GM18861 (cell line): ENCODE results near the gene NBDY.
"Not testable (repeated sequence)": the region's sequence is repeated elsewhere in the genome, so short reads cannot be mapped to it uniquely, and the experiment has no call there.

ENCODE experiments used
- ATAC-seq: cut with Tn5 transposase; IDR thresholded peaks from one replicate; pipeline ENCODE4 v1.9.1; 2021; ENCODE audit not compliant: unreplicated experiment

Gene NBDY

GRCh38 chrX:56729152-56729850 is at the start of gene NBDY:
TSS of gene NBDY (plus strand) at chrX:56729243. CDS start at chrX:56729354, 111 bp downstream.
- no peak for ATAC-seq

- ATAC-seq = not testable (repeated sequence)
Observed at GRCh38 chrX:56704530-56704929, 24.5 kb upstream of the NBDY start.

- ATAC-seq = no peak
Observed at GRCh38 chrX:56726605-56727004, 2.4 kb upstream of the NBDY start.

- ATAC-seq = no peak
Observed at GRCh38 chrX:56727531-56727930, 1.5 kb upstream of the NBDY start.

GRCh38 chrX:56728321-56728720 is 722 bp upstream of the NBDY start:
- no peak for ATAC-seq

- ATAC-seq = no peak
Observed at GRCh38 chrX:56728752-56729151, 291 bp upstream of the NBDY start.

GRCh38 chrX:56733459-56734046 is 4.5 kb downstream of the NBDY start:
- peak; percentile 54 for ATAC-seq

GRCh38 chrX:56736219-56736618 is 7.2 kb downstream of the NBDY start:
- no peak for ATAC-seq

GRCh38 chrX:56738670-56739069 is 9.6 kb downstream of the NBDY start:
- no peak for ATAC-seq

- ATAC-seq = no peak
Observed at GRCh38 chrX:56744996-56745395, 16.0 kb downstream of the NBDY start.

GRCh38 chrX:56746996-56747395 is 18.0 kb downstream of the NBDY start:
- ATAC-seq = no peak

GRCh38 chrX:56751071-56751470 is 22.0 kb downstream of the NBDY start:
- ATAC-seq = no peak

- peak; percentile 47 for ATAC-seq
Observed at GRCh38 chrX:56757327-56757726, 28.3 kb downstream of the NBDY start.

GRCh38 chrX:56758456-56758855 is 29.4 kb downstream of the NBDY start:
- no peak for ATAC-seq

GRCh38 chrX:56759736-56760409 is 30.8 kb downstream of the NBDY start:
- ATAC-seq = no peak

GRCh38 chrX:56760410-56761124 is 31.5 kb downstream of the NBDY start:
- not testable (repeated sequence) for ATAC-seq

- no peak for ATAC-seq
Observed at GRCh38 chrX:56761167-56761566, 32.1 kb downstream of the NBDY start.

- ATAC-seq = peak; percentile 29
Observed at GRCh38 chrX:56762220-56762619, 33.2 kb downstream of the NBDY start.

- ATAC-seq = no peak
Observed at GRCh38 chrX:56762707-56763555, 33.9 kb downstream of the NBDY start.

GRCh38 chrX:56763556-56764152 is 34.6 kb downstream of the NBDY start:
- ATAC-seq = no peak
